K562 (cell line): ENCODE measurements around the gene SLC5A2. TPM values are rescaled to one million over a fixed set of nuclear protein-coding genes. Genes with fewer than 3 reads are reported as not detected.
A peak's percentile ranks its signal among the peaks of the same experiment; 100 is the strongest.

Experiments
- ATAC-seq: fragments of 200-7000 bp; cut with Tn5 transposase; 3 replicates; pipeline ENCODE4 v1.9.1; 2020; ENCODE audit warnings: moderate library complexity
- BruUV-seq: library from RNA; stranded (reverse); fragments of 400-500 nt; replicated peaks from 2 replicates; lab custom pipeline; 2021; lab: Mats Ljungman, UMichigan
- CTCF ChIA-PET: fragments of 300-600 bp; formaldehyde crosslinking; extraction: SDS; loops from one replicate; lab custom pipeline; 2021; ENCODE audit warnings: low intra/inter-chr PET ratio; lab: Yijun Ruan, JAX
- POLR2A ChIA-PET: fragments of 300-600, 350-650 bp; sonication (Branson Sonifier 250); formaldehyde crosslinking; extraction: SDS; loops from one replicate; lab custom pipeline; 2021; ENCODE audit warnings: antibody characterized with exemption, inconsistent platforms; lab: Yijun Ruan, JAX
- DNase-seq, 4 experiments: peaks; one replicate each; pipeline versions ENCODE4 v3.0.0 to v3.0.0-alpha.2; 2011 to 2018; ENCODE audit warnings: low spot score in 3 of 4, mixed read lengths in 3 of 4; ENCODE audit errors: extremely low read depth in 1 of 4
- FAIRE-seq: peaks from 2 replicates; lab custom pipeline; 2011; peaks lifted over from hg19 to GRCh38; lab: Jason Lieb, UNC
- H2AFZ ChIP-seq: 2 replicates; pipeline ENCODE4 v1.6.0; 2011; ENCODE audit warnings: low read depth, low read length, control low read depth, inconsistent platforms
- H3K27ac ChIP-seq: fragments of 200-600 bp; 3 replicates; pipeline ENCODE4 v1.8.0; 2011; ENCODE audit warnings: low read depth, mild to moderate bottlenecking, control low read depth, inconsistent platforms, low read length, moderate library complexity, mixed read lengths; ENCODE audit errors: extremely low read depth
- H3K27me3 ChIP-seq, 2 experiments: fragments of 300-600 bp in 1 of 2; 2 replicates in 1 of 2; 3 replicates in 1 of 2; pipeline versions ENCODE4 v1.6.0 to v1.8.0; 2011; ENCODE audit warnings: inconsistent platforms in 2 of 2, low read length in 2 of 2, mild to moderate bottlenecking in 1 of 2, mixed read lengths in 1 of 2, moderate library complexity in 1 of 2; ENCODE audit not compliant: control insufficient read depth in 2 of 2, insufficient read depth in 2 of 2
- H3K36me3 ChIP-seq: fragments of 300-600 bp; 3 replicates; pipeline ENCODE4 v1.8.0; 2011; ENCODE audit warnings: mild to moderate bottlenecking, low read length, inconsistent platforms; ENCODE audit not compliant: control insufficient read depth, insufficient read depth
- H3K4me1 ChIP-seq, 2 experiments: fragments of 200-600 bp in 1 of 2; replicated peaks in 1 of 2; 2 replicates in 1 of 2; 3 replicates in 1 of 2; pipeline versions ENCODE4 v1.5.1 to v1.8.0; 2011; ENCODE audit warnings: inconsistent platforms in 2 of 2, low read length in 2 of 2, mild to moderate bottlenecking in 1 of 2, mixed read lengths in 1 of 2, moderate library complexity in 1 of 2; ENCODE audit not compliant: control insufficient read depth in 2 of 2, insufficient read depth in 2 of 2
- H3K4me2 ChIP-seq: 2 replicates; pipeline ENCODE4 v1.6.1; 2011; ENCODE audit warnings: low read length, control low read depth, inconsistent platforms, mixed read lengths; ENCODE audit not compliant: insufficient read depth
- H3K4me3 ChIP-seq: fragments of 200-600 bp; sonication (generic), shearing (Covaris generic); 2 replicates; pipeline ENCODE4 v1.5.1; 2016; ENCODE audit warnings: control low read depth, inconsistent platforms
- H3K79me2 ChIP-seq: fragments of 200-600 bp; 3 replicates; pipeline ENCODE4 v1.8.0; 2011; ENCODE audit warnings: low read length, inconsistent platforms; ENCODE audit not compliant: control insufficient read depth, insufficient read depth
- H3K9ac ChIP-seq, 2 experiments: 2 replicates each; pipeline versions ENCODE4 v1.6.0 to v1.6.1; 2011; ENCODE audit warnings: low read depth in 2 of 2, low read length in 2 of 2, control low read depth in 1 of 2, inconsistent platforms in 1 of 2, mild to moderate bottlenecking in 1 of 2, mixed read lengths in 1 of 2; ENCODE audit not compliant: insufficient read depth in 1 of 2
- H3K9me1 ChIP-seq: one replicate; pipeline ENCODE4 v1.6.0; 2011; ENCODE audit warnings: inconsistent platforms, mild to moderate bottlenecking, low read length, moderate library complexity; ENCODE audit not compliant: control insufficient read depth, insufficient read depth
- H3K9me3 ChIP-seq: replicated peaks from 2 replicates; pipeline ENCODE4 v1.5.1; 2011; ENCODE audit warnings: low read depth, low read length, inconsistent platforms; ENCODE audit not compliant: control insufficient read depth, insufficient read depth
- H4K20me1 ChIP-seq: replicated peaks from 2 replicates; pipeline ENCODE4 v1.6.1; 2011; ENCODE audit warnings: low read length, inconsistent platforms, mixed read lengths; ENCODE audit not compliant: control insufficient read depth, insufficient read depth
- CREBBP ChIP-seq: IDR thresholded peaks from one replicate; pipeline ENCODE4 v1.6.1; 2012; ENCODE audit warnings: low read depth, mild to moderate bottlenecking, control low read depth, inconsistent platforms, low read length
- EWSR1 ChIP-seq: fragments of 450-650 bp; IDR thresholded peaks from 2 replicates; pipeline ENCODE4 v1.6.1; 2018; ENCODE audit warnings: borderline replicate concordance, mild to moderate bottlenecking, low read depth, moderate library complexity; ENCODE audit not compliant: partially characterized antibody
- FOXM1 ChIP-seq, 2 experiments: fragments of 450-650 bp in 1 of 2; sonication (generic) in 1 of 2; formaldehyde crosslinking in 1 of 2; IDR thresholded peaks; 2 replicates each; pipeline versions ENCODE4 v1.6.1 to v1.9.0; 2017 to 2022; ENCODE audit warnings: low read depth in 2 of 2, mild to moderate bottlenecking in 2 of 2, missing genetic modification reagents in 1 of 2, moderate library complexity in 1 of 2
- PHF20 ChIP-seq: fragments of 450-650 bp; IDR thresholded peaks from 2 replicates; pipeline ENCODE4 v1.6.1; 2018; ENCODE audit not compliant: partially characterized antibody
- SLC30A9 ChIP-seq: fragments of 250-450 bp; sonication (Bioruptor Pico); IDR thresholded peaks from 2 replicates; pipeline ENCODE4 v1.8.0; 2022; ENCODE audit warnings: mild to moderate bottlenecking, moderate library complexity
- TSC22D4 ChIP-seq: fragments of 450-650 bp; IDR thresholded peaks from 2 replicates; pipeline ENCODE4 v1.6.1; 2016; ENCODE audit warnings: missing genetic modification characterization, missing biosample characterization, control low read depth
- ZNF274 ChIP-seq: IDR thresholded peaks from 2 replicates; pipeline ENCODE4 v1.6.1; 2011; ENCODE audit warnings: low read depth, mild to moderate bottlenecking, low read length, moderate library complexity, borderline replicate concordance
- ZNF445 ChIP-seq: fragments of 250-450 bp; sonication (Bioruptor Pico); IDR thresholded peaks from 2 replicates; pipeline ENCODE4 v1.4.0; 2020; ENCODE audit warnings: low read depth, mild to moderate bottlenecking, moderate library complexity
- WGBS: fragments of 100-300 bp; shearing (Covaris generic); methylation state at CpG from one replicate; pipeline ENCODE4 v1.1.6; 2016; ENCODE audit warnings: low coverage, mixed read lengths; ENCODE audit not compliant: insufficient coverage; ENCODE audit errors: missing lambda C conversion rate; 5-methylcytosine and 5-hydroxymethylcytosine counted together
- in situ Hi-C: fragments of 300-500 bp; cut with MboI; formaldehyde crosslinking; loops from 4 replicates; pipeline ENCODE4 v1.15.0; 2018; ENCODE audit warnings: inconsistent platforms, mixed read lengths
- intact Hi-C: fragments of 100-400 bp; cut with micrococcal nuclease; formaldehyde crosslinking; loops from 2 replicates; pipeline ENCODE4 v1.14.2; 2022
- polyA plus RNA-seq, 8 experiments: library from polyadenylated mRNA; depleted of rRNA in 4 of 8; stranded (reverse) in 5 of 8; unstranded in 3 of 8; fragments of >200 nt; fragmentation: Nextera tagmentation in 2 of 8; fragmentation: Illumina TruSeq in 1 of 8; extraction: Ambion mirVana in 2 of 8; extraction: Trizol in 1 of 8; gene quantifications; 2 replicates each; pipeline versions ENCODE4 v1.2.1 to v1.2.3, GENCODE V29; 2011 to 2014; ENCODE audit warnings: inconsistent platforms in 1 of 8, missing spikeins in 1 of 8
- total RNA-seq, 7 experiments: library from RNA; depleted of rRNA in 6 of 7; stranded (reverse); fragments of >200 nt in 6 of 7; fragmentation: Illumina TruSeq in 2 of 7; extraction: Trizol in 2 of 7; gene quantifications; 2 replicates each; pipeline versions ENCODE4 v1.2.1 to v1.2.3, GENCODE V29; 2011 to 2021; ENCODE audit warnings: low replicate concordance in 1 of 7

SLC5A2 gene
- total and polyA plus RNA-seq, 9 of the 15 experiments (the other 6 are each of a cell fraction or from before 2014, with no cell fraction given), result 0.07 to 2.7 (median 2.2) TPM; not detected in 6

GRCh38 chr16:31521368-31521767, 38.4 kb downstream of the SLC5A2 start:
- DNase-seq, result no peak
- Histone ChIP-seq H3K4me3 (no peak overlapping the region), H3K9me3 (no peaks in the 10 kb centered on the region), H3K4me2 (no peak overlapping the region), H2AFZ (peak overlapping the region; percentile 85), H3K9ac (no peak overlapping the region), H3K4me1 (peaks cover 15 to 26% of the 10 kb centered on the region in 2 experiments; a peak in 4 of 5 replicates), H4K20me1 (no peaks in the 10 kb centered on the region), H3K27me3 (no peaks in the 10 kb centered on the region), H3K27ac (no peak overlapping the region), H3K36me3 (no peaks in the 10 kb centered on the region), H3K9me1 (no peaks in the 10 kb centered on the region), H3K79me2 (no peaks in the 10 kb centered on the region)
- ATAC-seq, result no peak
- no peak for TF ChIP-seq ZNF445
- TF ChIP-seq FOXM1 (IDR thresholded peaks at IDR 0.05; ENCODE audit: low read depth), result no peak
- TF ChIP-seq FOXM1 (CRISPR knock-in tag; IDR thresholded peaks at IDR 0.05; ENCODE audit: low read depth), result no peak
- TF ChIP-seq SLC30A9 (CRISPR knock-in tag), result no peak
- no peak for TF ChIP-seq TSC22D4 (tag)
- no peak for TF ChIP-seq EWSR1
- TF ChIP-seq PHF20, result no peak
- TF ChIP-seq CREBBP, result no peak
- TF ChIP-seq ZNF274, result no peak
- in situ Hi-C loops, result no loop called here
- FAIRE-seq, result no peak
- intact Hi-C loops, result loop anchor here (5.0 kb wide), 1 partner anchor 49 kb away; the partner anchor contains the start of gene TGFB1I1
- WGBS, result 59% methylated on average over 3 of the region's 3 CpGs
- no TSS peak for BruUV-seq
- ChIA-PET POLR2A (interaction anchor here (1.7 kb wide), 1 partner anchor 11 kb away, joined by 6 read pairs; no protein-coding TSS in a partner anchor), CTCF (no interaction called here)
